NCI-H748 treated with DMSO at 0.1 percent for 48 hours (cell line): ENCODE measurements around the gene GATA3.

Source experiments
- DNase-seq: peaks from one replicate; lab custom pipeline; 2025; lab: John Stamatoyannopoulos, UW

The GATA3 gene

DNA sequence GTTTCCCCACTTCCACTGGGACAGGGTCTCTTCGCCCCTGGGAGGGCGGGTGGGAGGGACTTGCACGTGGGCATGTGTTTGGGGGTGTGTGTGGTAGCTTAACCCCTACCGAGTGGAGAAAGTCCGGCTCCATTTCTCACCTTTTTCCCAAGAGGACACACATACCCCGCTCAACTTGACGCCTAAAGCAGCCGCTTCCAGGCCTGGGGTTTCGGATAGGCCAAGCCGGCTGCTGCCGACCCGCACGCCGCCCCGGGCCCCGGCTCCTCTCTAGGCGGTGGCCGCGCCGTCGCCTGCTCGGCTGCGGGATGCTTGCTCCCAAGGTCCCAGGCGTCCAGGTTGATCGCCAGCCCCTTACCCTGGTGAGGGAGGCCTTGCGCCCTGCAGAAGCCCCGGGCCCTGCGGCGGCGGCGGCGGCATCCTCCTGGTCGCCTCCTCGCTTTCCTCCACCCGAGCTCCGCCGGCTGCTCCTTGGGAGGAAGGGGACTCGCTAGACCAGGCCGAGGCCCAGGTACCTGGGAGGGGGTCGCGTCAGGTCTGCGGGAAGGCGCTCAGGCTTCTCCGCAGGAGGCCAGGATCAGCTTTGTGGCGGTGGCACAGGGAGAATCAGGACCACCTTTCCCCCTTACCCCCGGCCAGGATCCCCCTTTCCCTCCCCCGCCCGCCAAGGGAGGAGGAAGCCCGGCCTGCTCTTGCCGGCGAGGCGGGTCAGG lies 3.2 kb upstream of the GATA3 start:
- DNase-seq = no peak

DNA sequence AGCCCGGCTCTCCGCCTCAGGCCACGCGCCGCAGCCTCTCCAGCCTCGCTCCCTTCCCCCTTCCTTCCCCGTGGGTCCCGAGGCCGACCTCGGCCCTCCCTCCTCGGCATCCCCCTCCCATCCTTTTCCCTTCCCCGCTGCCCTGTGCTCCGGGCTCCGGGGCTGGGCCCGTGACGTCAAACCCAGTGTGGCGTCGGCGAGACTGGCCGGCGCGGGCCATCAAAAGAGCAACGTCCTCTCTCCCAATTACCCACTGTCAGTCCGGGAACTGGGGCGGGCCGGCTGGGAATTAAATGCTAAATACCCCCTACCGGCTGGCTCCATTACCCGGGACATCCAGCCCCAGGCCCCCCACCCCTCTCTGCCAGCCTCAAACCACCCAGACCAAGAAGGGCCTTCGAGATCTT lies 2.6 kb upstream of the GATA3 start:
- DNase-seq = no peak

GRCh38 chr10:8052341-8052955 lies 2.0 kb upstream of the GATA3 start:
- DNase-seq = no peak

- no peak for DNase-seq
Observed at GRCh38 chr10:8052956-8053445, 1.5 kb upstream of the GATA3 start.

- no peak for DNase-seq
Observed at GRCh38 chr10:8053446-8054243, 843 bp upstream of the GATA3 start.

GRCh38 chr10:8054244-8054493 lies 319 bp upstream of the GATA3 start:
- no peak for DNase-seq

DNA sequence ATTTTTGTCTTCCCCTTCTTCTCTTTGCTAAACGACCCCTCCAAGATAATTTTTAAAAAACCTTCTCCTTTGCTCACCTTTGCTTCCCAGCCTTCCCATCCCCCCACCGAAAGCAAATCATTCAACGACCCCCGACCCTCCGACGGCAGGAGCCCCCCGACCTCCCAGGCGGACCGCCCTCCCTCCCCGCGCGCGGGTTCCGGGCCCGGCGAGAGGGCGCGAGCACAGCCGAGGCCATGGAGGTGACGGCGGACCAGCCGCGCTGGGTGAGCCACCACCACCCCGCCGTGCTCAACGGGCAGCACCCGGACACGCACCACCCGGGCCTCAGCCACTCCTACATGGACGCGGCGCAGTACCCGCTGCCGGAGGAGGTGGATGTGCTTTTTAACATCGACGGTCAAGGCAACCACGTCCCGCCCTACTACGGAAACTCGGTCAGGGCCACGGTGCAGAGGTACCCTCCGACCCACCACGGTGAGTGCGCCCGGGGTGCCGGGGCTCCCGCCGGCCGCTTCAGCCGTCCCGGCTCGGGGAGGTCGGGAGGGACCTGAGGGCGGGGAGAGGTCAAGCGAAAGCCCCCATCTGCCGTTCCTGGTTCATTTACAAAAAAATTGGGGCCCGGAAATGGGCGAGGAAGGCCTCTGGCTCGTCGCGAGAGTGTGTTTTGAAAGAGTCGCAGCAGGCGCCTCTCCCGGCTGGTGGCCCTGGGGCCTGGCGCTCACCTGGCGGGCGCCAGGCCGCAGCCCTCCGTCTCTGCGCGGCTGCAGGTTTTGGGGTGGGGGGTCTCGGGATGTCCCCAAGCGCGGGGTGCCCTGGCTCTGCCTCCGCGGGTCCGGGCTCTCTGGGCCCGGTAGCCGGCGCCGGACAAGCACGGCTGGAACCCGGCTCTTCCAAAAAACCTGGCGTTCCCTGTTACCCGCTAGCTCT lies 1.2 kb downstream of the GATA3 start:
- DNase-seq = no peak

GRCh38 chr10:8056378-8056777 lies 1.9 kb downstream of the GATA3 start:
- no peak for DNase-seq

- DNase-seq = no peak
Observed at GRCh38 chr10:8056871-8057331, 2.4 kb downstream of the GATA3 start.

DNA sequence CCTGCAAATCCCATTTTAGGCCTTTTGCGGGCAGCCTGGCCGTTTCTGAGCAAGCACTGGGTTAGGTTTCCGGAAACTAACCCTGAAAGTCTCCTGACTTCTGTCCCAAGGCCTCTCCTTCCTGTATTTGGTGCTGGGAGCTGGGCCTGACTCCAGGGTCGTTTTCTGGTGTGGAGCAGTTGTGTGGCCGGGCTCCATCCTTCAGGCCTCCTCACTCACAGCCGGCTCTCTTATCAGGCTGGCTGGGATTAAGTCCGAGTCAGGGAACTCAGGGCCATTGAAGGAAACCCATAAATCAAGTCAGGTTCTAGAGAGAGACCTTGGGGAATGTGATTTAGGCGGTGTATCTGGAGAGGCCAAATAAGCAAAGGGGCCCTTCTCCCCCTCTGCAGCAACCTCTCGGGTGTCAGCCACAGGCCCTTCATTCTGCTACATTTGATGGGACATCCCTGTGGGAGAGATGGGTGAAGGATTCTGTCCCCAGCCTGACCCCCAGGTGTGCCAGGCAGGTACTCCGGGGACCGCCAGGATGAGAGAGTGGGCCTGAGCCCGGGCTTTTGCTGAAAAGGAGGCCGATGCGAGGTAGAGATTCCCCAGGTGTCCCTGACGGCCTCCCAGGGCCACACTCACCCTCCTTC lies 3.3 kb downstream of the GATA3 start:
- no peak for DNase-seq

DNA sequence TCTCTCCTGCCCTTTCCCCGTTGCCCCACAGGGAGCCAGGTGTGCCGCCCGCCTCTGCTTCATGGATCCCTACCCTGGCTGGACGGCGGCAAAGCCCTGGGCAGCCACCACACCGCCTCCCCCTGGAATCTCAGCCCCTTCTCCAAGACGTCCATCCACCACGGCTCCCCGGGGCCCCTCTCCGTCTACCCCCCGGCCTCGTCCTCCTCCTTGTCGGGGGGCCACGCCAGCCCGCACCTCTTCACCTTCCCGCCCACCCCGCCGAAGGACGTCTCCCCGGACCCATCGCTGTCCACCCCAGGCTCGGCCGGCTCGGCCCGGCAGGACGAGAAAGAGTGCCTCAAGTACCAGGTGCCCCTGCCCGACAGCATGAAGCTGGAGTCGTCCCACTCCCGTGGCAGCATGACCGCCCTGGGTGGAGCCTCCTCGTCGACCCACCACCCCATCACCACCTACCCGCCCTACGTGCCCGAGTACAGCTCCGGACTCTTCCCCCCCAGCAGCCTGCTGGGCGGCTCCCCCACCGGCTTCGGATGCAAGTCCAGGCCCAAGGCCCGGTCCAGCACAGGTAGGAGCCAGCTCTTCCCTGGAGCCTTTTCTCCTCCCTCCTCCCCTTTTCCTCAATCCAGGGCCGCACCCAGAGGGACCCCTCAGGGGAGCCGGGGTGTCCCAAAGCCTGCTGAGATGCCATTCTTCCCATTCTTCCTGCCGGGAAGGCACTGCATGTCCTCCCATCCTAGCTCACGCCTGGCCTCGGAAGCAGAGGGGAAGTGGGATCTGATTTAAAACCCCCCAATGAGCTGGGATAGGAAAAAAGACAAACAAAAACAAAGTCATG lies 4.0 kb downstream of the GATA3 start:
- DNase-seq = no peak

DNA sequence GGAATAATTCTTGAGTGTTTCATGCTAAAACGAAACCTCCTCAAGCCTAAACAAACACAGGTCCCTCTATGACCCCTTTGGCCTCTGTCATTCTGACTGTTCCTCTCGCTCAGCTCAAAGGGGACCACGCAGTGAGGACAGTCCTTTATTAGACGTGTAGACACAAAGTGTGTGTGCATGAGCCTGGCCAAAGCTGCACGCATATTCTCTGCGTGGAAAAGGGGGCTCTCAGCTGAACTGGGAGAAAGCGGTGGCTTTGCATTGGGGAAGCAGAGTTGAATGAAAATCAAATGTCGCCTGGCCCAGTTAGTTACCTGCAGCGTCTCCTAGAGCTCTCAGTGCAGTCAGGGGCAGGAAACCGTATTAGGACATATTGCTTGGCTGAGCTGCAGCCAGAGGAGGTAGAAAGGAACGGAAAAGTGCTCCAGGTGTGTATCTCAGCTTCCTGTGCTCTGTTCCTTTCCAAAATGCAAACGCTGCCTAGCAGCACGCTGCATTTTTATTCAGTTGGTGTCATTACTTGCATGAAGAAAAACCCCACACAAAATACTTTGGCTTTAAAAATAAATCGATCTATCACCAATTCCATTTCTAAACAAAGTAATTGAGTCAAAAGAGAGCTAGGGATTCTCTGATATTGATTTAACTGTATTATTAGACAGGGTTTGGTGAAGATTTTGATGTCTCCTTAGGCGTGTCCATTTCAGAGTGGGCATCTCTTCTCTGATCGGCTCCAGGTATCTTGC lies 4.9 kb downstream of the GATA3 start:
- DNase-seq = no peak

- no peak for DNase-seq
Observed at GRCh38 chr10:8060010-8060703, 5.7 kb downstream of the GATA3 start.

- DNase-seq = no peak
Observed at GRCh38 chr10:8060704-8061121, 6.2 kb downstream of the GATA3 start.

- no peak for DNase-seq
Observed at GRCh38 chr10:8061274-8062211, 7.1 kb downstream of the GATA3 start.

DNA sequence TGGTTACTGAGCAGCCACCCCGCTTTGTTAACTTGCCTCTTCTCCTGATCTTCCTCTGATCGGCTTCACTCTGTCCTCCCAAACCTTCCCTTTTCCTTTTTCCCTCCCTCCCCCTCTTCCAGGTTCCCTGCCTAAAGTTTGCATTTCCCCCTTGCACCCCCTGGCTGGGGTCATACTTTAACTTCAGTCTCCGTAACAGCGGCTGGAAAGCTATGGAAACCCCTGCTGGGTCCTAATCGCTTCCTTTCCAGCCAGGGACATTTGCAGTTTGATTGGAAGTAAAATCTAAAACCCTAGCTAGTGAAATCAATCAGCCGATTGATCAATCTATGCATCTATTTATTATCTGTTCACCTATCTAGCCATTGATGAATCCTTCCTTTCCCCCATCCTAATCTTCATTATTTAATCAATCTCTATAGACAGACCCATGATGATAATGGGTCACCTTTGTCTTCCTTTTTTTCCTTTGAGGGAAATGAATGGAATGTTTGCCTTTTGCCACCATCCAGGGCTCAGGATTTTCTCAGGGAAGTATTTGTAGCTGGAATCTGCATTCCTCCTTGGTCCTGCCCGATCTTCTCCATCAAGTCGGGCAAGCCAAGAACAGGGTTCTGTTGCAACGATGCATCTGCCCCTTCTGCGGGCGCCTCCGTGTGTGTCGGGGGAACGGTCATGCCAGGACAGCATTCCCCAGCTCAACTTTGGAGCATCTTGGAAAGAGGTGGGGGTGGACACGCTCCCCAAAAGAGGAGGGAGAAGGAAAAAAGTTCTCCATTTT lies 8.8 kb downstream of the GATA3 start:
- no peak for DNase-seq

DNA sequence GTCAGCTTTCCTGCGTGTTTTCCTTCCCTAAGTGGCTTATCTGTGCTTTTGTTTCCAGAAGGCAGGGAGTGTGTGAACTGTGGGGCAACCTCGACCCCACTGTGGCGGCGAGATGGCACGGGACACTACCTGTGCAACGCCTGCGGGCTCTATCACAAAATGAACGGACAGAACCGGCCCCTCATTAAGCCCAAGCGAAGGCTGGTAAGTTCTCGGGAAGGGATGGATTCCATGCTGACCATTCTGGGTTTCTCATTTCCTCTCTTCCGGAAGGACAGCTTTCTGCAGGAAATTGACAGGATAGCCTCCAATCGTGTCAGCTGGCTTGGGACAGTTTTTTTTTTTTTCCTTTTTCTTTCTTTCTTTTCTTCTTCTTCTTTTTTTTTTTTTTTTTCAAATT lies 9.4 kb downstream of the GATA3 start:
- no peak for DNase-seq
